DOHH2 (cell line): ENCODE data around the gene CTBP1.
A peak's percentile ranks its signal among the peaks of the same experiment; 100 is the strongest.

Experiments
- H3F3A ChIP-seq: fragments of 200-600 bp; sonication (generic), shearing (Covaris generic); 2 replicates; pipeline ENCODE4 v1.6.0; 2016; ENCODE audit warnings: antibody characterized with exemption, mild to moderate bottlenecking; ENCODE audit not compliant: control insufficient read depth, insufficient read depth
- H3K27ac ChIP-seq: fragments of 200-600 bp; sonication (generic); 2 replicates; pipeline ENCODE4 v1.5.1; 2014; ENCODE audit warnings: low read depth, mild to moderate bottlenecking, low read length, moderate library complexity
- H3K27me3 ChIP-seq: fragments of 200-600 bp; sonication (generic); 2 replicates; pipeline ENCODE4 v1.6.1; 2014; ENCODE audit warnings: mild to moderate bottlenecking, low read length, mixed read lengths; ENCODE audit not compliant: control insufficient read depth
- H3K36me3 ChIP-seq: fragments of 200-600 bp; sonication (generic); 2 replicates; pipeline ENCODE4 v1.6.1; 2014; ENCODE audit warnings: mild to moderate bottlenecking, low read length, moderate library complexity, mixed read lengths; ENCODE audit not compliant: control insufficient read depth
- H3K4me1 ChIP-seq: fragments of 200-600 bp; sonication (generic); 2 replicates; pipeline ENCODE4 v1.6.1; 2014; ENCODE audit warnings: mild to moderate bottlenecking, low read length, mixed read lengths; ENCODE audit not compliant: control insufficient read depth
- H3K4me2 ChIP-seq: fragments of 200-600 bp; sonication (generic); 2 replicates; pipeline ENCODE4 v1.6.0; 2014; ENCODE audit warnings: mild to moderate bottlenecking, low read length, moderate library complexity
- H3K4me3 ChIP-seq: fragments of 200-600 bp; sonication (generic); 2 replicates; pipeline ENCODE4 v1.5.1; 2014; ENCODE audit warnings: mild to moderate bottlenecking, low read length, mixed read lengths
- H3K79me2 ChIP-seq: fragments of 200-600 bp; sonication (generic); 2 replicates; pipeline ENCODE4 v1.6.1; 2014; ENCODE audit warnings: mild to moderate bottlenecking, low read length, mixed read lengths; ENCODE audit not compliant: control insufficient read depth
- H3K9me2 ChIP-seq: fragments of 200-600 bp; sonication (generic); replicated peaks from 2 replicates; pipeline ENCODE4 v1.6.1; 2014; ENCODE audit warnings: mild to moderate bottlenecking, low read length, mixed read lengths; ENCODE audit not compliant: control insufficient read depth
- H3K9me3 ChIP-seq: fragments of 200-600 bp; sonication (generic); 2 replicates; pipeline ENCODE4 v1.6.1; 2014; ENCODE audit warnings: antibody characterized with exemption, low read length, mixed read lengths; ENCODE audit not compliant: control insufficient read depth, insufficient read depth
- H4K20me1 ChIP-seq: fragments of 200-600 bp; sonication (generic); 2 replicates; pipeline ENCODE4 v1.6.0; 2014; ENCODE audit warnings: low read depth, mild to moderate bottlenecking, antibody characterized with exemption, low read length, moderate library complexity; ENCODE audit not compliant: control insufficient read depth, insufficient read depth
- EZH2phosphoT487 ChIP-seq: fragments of 200-600 bp; sonication (generic); IDR thresholded peaks from 2 replicates; pipeline ENCODE4 v1.6.1; 2017; ENCODE audit warnings: borderline replicate concordance, mild to moderate bottlenecking, antibody characterized with exemption, low read length, moderate library complexity, mixed read lengths
- TF ChIP-seq, protein P1 (sequence below): fragments of 200-600 bp; sonication (generic); IDR thresholded peaks from one replicate; pipeline ENCODE4 v1.5.1; 2014; ENCODE audit warnings: antibody characterized with exemption, mild to moderate bottlenecking, low read depth, low read length; ENCODE audit not compliant: poor library complexity, severe bottlenecking

The CTBP1 gene

GRCh38 chr4:1243451-1244080, 5.4 kb downstream of the CTBP1 start:
- Histone ChIP-seq H3K9me3 (no peaks in the 10 kb centered on the region), H3K36me3 (peaks cover 75% of the 10 kb centered on the region), H3K9me2 (no peaks in the 10 kb centered on the region), H3K27me3 (no peaks in the 10 kb centered on the region), H3K27ac (no peak overlapping the region), H3K4me3 (no peak overlapping the region), H4K20me1 (peaks cover 34% of the 10 kb centered on the region), H3K79me2 (peaks cover 96% of the 10 kb centered on the region), H3F3A (no peaks in the 10 kb centered on the region), H3K4me1 (peaks cover 26% of the 10 kb centered on the region), H3K4me2 (no peak overlapping the region)
- TF ChIP-seq EZH2phosphoT487, result no peak
- TF ChIP-seq, protein P1, sequence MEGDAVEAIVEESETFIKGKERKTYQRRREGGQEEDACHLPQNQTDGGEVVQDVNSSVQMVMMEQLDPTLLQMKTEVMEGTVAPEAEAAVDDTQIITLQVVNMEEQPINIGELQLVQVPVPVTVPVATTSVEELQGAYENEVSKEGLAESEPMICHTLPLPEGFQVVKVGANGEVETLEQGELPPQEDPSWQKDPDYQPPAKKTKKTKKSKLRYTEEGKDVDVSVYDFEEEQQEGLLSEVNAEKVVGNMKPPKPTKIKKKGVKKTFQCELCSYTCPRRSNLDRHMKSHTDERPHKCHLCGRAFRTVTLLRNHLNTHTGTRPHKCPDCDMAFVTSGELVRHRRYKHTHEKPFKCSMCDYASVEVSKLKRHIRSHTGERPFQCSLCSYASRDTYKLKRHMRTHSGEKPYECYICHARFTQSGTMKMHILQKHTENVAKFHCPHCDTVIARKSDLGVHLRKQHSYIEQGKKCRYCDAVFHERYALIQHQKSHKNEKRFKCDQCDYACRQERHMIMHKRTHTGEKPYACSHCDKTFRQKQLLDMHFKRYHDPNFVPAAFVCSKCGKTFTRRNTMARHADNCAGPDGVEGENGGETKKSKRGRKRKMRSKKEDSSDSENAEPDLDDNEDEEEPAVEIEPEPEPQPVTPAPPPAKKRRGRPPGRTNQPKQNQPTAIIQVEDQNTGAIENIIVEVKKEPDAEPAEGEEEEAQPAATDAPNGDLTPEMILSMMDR, result peak; percentile 53

DNA sequence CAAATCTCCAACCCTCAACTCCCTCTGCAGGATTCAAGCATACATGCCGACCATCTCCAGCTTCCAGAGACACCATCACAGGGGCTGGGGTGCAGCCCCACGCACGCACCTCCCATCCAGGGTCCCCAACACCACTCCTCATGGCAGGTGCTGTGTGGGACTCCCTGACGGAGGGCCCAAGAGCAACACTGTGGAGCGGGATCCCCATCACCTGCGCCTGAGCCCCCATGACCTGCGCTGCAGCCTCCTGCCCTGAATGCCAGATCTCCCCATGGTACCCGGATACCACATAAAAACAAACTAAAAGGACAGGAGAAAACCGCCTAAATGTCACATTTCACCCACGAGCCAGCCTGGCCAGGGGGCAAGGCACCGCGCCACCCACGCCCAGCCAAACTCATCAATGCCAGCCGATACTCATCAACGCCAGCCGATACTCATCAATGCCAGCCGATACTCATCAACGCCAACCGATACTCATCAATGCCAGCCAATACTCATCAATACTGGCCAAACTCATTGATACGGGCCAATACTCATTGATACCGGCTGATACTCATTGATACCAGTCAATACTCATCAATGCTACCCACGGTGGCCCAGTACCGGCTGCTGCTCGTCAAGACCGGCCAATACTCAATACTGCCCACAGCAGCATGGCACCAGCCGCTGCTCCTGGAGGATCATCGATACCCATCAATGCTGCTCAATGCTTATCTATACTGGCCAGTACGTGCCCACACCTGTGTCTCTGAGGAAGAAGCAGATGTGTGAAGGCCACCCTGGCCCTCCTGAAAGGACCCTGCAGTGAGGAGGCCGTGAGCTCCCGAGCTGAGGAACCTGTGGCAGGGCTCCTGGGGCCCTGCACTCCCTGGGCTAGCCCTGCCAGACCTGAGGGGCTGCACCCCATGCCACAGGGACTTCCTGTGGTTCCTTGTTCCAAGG, 6.2 kb downstream of the CTBP1 start:
- Histone ChIP-seq H3K79me2 (peaks cover 97% of the 10 kb centered on the region), H3K9me3 (no peaks in the 10 kb centered on the region), H3K9me2 (no peaks in the 10 kb centered on the region), H3F3A (no peaks in the 10 kb centered on the region), H3K4me1 (peaks cover 26% of the 10 kb centered on the region), H3K36me3 (peaks cover 80% of the 10 kb centered on the region), H3K4me3 (no peak overlapping the region), H4K20me1 (peaks cover 34% of the 10 kb centered on the region), H3K27ac (no peak overlapping the region), H3K4me2 (no peak overlapping the region), H3K27me3 (no peaks in the 10 kb centered on the region)
- TF ChIP-seq, protein P1, result no peak
- TF ChIP-seq EZH2phosphoT487, result no peak

DNA sequence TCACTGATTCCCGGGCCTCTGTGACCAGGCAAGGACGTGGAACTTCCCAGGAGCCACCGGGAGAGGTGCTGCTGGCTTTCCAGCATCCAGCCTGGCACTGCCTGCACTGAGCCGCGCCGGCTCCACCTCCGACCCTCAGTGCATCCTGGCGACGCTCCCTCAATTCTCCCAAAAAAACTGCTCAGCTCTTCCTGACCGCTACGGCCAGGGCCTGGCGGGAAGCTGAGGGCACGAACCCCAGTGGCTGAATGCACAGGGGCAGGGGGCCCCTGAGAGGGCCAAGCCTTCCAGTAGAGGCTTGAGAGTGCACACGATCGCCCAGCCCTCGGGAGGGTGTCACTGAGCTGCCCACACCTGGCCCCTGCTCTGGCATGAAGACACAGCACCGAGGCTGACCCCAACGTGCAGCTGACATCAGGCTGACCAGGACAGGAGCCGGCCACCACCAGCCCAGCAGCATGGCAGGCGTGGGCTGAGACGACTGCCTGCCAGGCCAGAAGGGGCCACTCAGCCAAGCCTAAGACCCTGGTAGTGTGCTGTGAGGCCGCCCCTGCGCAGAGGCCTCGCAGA, 6.9 kb downstream of the CTBP1 start:
- Histone ChIP-seq H3K36me3 (peaks cover 81% of the 10 kb centered on the region), H3F3A (no peaks in the 10 kb centered on the region), H3K4me3 (no peak overlapping the region), H3K4me1 (peaks cover 22% of the 10 kb centered on the region), H3K4me2 (no peak overlapping the region), H3K9me2 (no peaks in the 10 kb centered on the region), H3K9me3 (no peaks in the 10 kb centered on the region), H3K79me2 (peaks cover 93% of the 10 kb centered on the region), H3K27me3 (no peaks in the 10 kb centered on the region), H3K27ac (no peak overlapping the region), H4K20me1 (peaks cover 33% of the 10 kb centered on the region)
- TF ChIP-seq EZH2phosphoT487, result no peak
- TF ChIP-seq, protein P1, result no peak
